GM21528 (cell line): Measurements from ENCODE around the gene MAD2L1.

Experiments
- ATAC-seq: cut with Tn5 transposase; IDR thresholded peaks from one replicate; pipeline ENCODE4 v1.9.1; 2021; ENCODE audit warnings: mild to moderate bottlenecking, moderate library complexity; ENCODE audit not compliant: unreplicated experiment, low FRiP score

The MAD2L1 gene

DNA sequence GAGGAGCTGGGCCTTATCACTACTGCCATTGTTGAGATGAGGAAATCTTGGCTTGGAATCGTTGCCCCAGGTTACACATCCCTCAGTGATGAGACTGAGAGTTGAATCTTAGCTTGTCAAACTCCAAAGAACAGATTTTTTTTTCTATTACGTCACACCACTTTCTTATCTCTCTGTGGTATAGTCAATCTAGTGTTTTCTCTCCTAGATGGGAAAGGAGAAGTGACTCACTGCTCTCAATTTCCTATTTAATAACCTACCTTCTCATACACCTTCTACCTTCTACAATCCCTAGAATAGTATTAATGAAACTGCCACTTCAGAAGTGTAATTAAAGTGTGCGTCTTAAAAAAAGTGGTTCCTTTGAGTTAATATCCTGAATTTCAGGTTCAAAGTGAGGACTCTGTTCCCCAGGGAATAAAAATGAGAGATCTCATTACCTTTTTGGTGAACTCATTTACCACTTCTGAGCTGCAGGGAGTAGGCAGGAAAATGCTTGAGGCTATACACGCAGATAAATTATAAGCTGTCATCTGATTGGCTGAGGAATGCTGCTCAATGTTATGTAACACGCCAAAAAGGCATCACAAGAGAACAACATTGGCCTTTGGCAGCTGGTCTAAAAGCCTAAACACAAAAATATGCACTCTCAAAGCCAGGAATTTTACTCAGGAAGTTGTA, 59.3 kb downstream of the MAD2L1 start:
- no peak for ATAC-seq
